SK-N-SH treated with all-trans-retinoic acid at 6 μM for 48 hours (cell line): ENCODE measurements around the gene SP5.

Experiments used
- BACH2 ChIP-seq: fragments of 250-450 bp; sonication (Bioruptor Pico); IDR thresholded peaks from 2 replicates; pipeline ENCODE4 v1.9.0; 2021; ENCODE audit warnings: mild to moderate bottlenecking, borderline replicate concordance
- CSRNP3 ChIP-seq: fragments of 250-450 bp; sonication (Bioruptor Pico); IDR thresholded peaks from 2 replicates; pipeline ENCODE4 v1.5.1; 2021; ENCODE audit warnings: mild to moderate bottlenecking, moderate library complexity
- ISL1 ChIP-seq: fragments of 250-450 bp; sonication (Bioruptor Pico); IDR thresholded peaks from 2 replicates; pipeline ENCODE4 v2.1.2; 2022; ENCODE audit warnings: mild to moderate bottlenecking, moderate library complexity
- PATZ1 ChIP-seq: fragments of 250-450 bp; sonication (Bioruptor Pico); IDR thresholded peaks from 2 replicates; pipeline ENCODE4 v1.8.0; 2020; ENCODE audit warnings: mild to moderate bottlenecking, moderate library complexity, borderline replicate concordance
- ZNF70 ChIP-seq: fragments of 450-650 bp; formaldehyde crosslinking; IDR thresholded peaks from 2 replicates; pipeline ENCODE4 v1.5.0; 2020; ENCODE audit warnings: mild to moderate bottlenecking, moderate library complexity
- TF ChIP-seq, protein P1 (sequence below): fragments of 250-450 bp; sonication (Bioruptor Pico); IDR thresholded peaks from 2 replicates; pipeline ENCODE4 v1.5.0; 2020; ENCODE audit warnings: mild to moderate bottlenecking, moderate library complexity

DNA sequence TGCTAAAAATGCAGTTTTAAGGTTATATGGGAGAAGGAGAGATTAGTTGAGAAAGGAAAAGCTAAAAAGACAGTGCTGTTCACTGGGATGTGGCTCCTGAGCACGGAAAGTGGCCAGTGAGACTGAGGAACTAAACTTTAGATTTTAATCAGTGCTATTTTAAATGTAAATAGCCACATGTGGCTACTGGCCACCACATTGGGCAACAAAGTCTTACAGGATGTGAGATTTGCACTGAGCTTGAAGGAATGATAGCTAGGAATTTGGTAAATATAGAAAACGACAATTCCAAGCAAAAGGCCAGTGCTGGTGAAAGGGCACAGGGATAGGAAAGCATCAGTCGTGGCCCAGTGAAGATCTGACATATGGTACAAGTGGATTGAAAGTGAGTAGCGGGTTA, 14.1 kb upstream of the SP5 start:
- TF ChIP-seq ZNF70: no peak
- TF ChIP-seq PATZ1 (CRISPR knock-in tag): no peak
- TF ChIP-seq, protein P1, sequence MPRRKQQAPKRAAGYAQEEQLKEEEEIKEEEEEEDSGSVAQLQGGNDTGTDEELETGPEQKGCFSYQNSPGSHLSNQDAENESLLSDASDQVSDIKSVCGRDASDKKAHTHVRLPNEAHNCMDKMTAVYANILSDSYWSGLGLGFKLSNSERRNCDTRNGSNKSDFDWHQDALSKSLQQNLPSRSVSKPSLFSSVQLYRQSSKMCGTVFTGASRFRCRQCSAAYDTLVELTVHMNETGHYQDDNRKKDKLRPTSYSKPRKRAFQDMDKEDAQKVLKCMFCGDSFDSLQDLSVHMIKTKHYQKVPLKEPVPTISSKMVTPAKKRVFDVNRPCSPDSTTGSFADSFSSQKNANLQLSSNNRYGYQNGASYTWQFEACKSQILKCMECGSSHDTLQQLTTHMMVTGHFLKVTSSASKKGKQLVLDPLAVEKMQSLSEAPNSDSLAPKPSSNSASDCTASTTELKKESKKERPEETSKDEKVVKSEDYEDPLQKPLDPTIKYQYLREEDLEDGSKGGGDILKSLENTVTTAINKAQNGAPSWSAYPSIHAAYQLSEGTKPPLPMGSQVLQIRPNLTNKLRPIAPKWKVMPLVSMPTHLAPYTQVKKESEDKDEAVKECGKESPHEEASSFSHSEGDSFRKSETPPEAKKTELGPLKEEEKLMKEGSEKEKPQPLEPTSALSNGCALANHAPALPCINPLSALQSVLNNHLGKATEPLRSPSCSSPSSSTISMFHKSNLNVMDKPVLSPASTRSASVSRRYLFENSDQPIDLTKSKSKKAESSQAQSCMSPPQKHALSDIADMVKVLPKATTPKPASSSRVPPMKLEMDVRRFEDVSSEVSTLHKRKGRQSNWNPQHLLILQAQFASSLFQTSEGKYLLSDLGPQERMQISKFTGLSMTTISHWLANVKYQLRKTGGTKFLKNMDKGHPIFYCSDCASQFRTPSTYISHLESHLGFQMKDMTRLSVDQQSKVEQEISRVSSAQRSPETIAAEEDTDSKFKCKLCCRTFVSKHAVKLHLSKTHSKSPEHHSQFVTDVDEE: no peak
- TF ChIP-seq ISL1 (CRISPR knock-in tag): no peak
- TF ChIP-seq BACH2 (CRISPR knock-in tag): no peak
- no peak for TF ChIP-seq CSRNP3 (CRISPR knock-in tag)
